ENCODE measurements around the gene AUP1.

AUP1 gene

DNA sequence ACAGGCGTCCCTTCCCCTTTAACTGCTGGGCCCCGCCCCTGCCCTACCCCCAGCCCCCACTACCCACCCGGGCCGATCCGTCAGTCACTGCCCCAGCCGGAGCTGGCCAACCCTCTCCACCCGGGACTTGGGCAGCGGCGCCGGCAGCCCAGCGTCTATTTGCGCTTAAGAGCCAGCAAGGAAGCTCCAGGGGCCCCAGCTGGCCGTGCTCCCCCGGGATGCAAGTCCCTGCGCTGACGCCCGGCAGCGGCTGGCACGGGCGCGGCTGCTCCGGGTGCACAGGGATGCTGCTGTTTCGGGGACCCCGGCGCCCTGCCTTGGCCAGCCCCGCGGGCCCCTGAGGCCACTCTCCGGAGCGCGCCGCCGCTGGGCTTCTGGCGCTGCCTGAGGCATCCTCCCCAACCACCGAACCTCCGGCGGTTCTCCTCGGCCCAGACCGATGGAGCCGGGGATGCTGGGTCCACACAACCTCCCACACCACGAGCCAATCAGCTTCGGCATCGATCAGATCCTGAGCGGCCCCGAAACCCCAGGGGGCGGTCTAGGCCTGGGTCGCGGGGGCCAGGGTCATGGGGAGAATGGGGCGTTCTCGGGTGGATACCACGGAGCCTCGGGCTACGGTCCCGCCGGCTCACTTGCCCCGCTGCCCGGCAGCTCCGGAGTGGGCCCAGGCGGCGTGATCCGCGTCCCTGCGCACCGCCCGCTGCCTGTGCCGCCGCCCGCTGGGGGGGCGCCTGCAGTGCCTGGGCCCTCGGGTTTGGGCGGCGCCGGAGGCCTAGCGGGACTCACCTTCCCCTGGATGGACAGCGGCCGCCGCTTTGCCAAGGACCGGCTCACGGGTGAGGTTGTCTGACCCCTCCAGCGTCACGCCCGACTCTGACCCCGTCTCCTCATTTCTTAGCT, 14.9 kb downstream of the AUP1 start, which contains the start of gene TLX2:
TSS of gene TLX2 (plus strand) at position 83 of the 903 bp plus-strand sequence. CDS start at position 440, 357 bp downstream.
- peak within 1 kb of the TSS; percentile 58 for H3K4me3 ChIP-seq (ENCODE audit: insufficient read depth, low read depth, low read length, poor library complexity, severe bottlenecking)
- no peak for DNase-seq
- peaks cover 55% of the 10 kb centered on the region for H3K27me3 ChIP-seq (replicated peaks; ENCODE audit: control insufficient read depth, insufficient read depth, low read length, poor library complexity, severe bottlenecking)
- H3K27ac ChIP-seq (ENCODE audit: insufficient read depth, low read length, poor library complexity, severe bottlenecking): no peak within 1 kb of the TSS
- H3K9me3 ChIP-seq (ENCODE audit: control insufficient read depth, low read length): no peaks in the 10 kb centered on the region
- H3K36me3 ChIP-seq (ENCODE audit: control insufficient read depth, insufficient read depth, low read length): no peaks in the 10 kb centered on the region
- peaks cover 36% of the 10 kb centered on the region for H3K4me1 ChIP-seq (ENCODE audit: control insufficient read depth, insufficient read depth, low read length, poor library complexity, severe bottlenecking)

- peak overlapping the region; percentile 58 for H3K4me3 ChIP-seq (ENCODE audit: insufficient read depth, low read depth, low read length, poor library complexity, severe bottlenecking)
- H3K4me1 ChIP-seq (ENCODE audit: control insufficient read depth, insufficient read depth, low read length, poor library complexity, severe bottlenecking): peaks cover 36% of the 10 kb centered on the region
- no peaks in the 10 kb centered on the region for H3K36me3 ChIP-seq (ENCODE audit: control insufficient read depth, insufficient read depth, low read length)
- H3K9me3 ChIP-seq (ENCODE audit: control insufficient read depth, low read length): no peaks in the 10 kb centered on the region
- peaks cover 47% of the 10 kb centered on the region for H3K27me3 ChIP-seq (replicated peaks; ENCODE audit: control insufficient read depth, insufficient read depth, low read length, poor library complexity, severe bottlenecking)
- DNase-seq: no peak
- H3K27ac ChIP-seq (ENCODE audit: insufficient read depth, low read length, poor library complexity, severe bottlenecking): no peak overlapping the region
Measured at GRCh38 chr2:74513605-74514367, 15.7 kb downstream of the AUP1 start.

GRCh38 chr2:74512744-74513604, 16.5 kb downstream of the AUP1 start:
- Histone ChIP-seq H3K4me3 (ENCODE audit: insufficient read depth, low read depth, low read length, poor library complexity, severe bottlenecking) (no peak overlapping the region), H3K27ac (ENCODE audit: insufficient read depth, low read length, poor library complexity, severe bottlenecking) (no peak overlapping the region), H3K4me1 (ENCODE audit: control insufficient read depth, insufficient read depth, low read length, poor library complexity, severe bottlenecking) (peaks cover 39% of the 10 kb centered on the region), H3K27me3 (replicated peaks; ENCODE audit: control insufficient read depth, insufficient read depth, low read length, poor library complexity, severe bottlenecking) (peaks cover 41% of the 10 kb centered on the region), H3K9me3 (ENCODE audit: control insufficient read depth, low read length) (no peaks in the 10 kb centered on the region), H3K36me3 (ENCODE audit: control insufficient read depth, insufficient read depth, low read length) (no peaks in the 10 kb centered on the region)
- DNase-seq: no peak

DNA sequence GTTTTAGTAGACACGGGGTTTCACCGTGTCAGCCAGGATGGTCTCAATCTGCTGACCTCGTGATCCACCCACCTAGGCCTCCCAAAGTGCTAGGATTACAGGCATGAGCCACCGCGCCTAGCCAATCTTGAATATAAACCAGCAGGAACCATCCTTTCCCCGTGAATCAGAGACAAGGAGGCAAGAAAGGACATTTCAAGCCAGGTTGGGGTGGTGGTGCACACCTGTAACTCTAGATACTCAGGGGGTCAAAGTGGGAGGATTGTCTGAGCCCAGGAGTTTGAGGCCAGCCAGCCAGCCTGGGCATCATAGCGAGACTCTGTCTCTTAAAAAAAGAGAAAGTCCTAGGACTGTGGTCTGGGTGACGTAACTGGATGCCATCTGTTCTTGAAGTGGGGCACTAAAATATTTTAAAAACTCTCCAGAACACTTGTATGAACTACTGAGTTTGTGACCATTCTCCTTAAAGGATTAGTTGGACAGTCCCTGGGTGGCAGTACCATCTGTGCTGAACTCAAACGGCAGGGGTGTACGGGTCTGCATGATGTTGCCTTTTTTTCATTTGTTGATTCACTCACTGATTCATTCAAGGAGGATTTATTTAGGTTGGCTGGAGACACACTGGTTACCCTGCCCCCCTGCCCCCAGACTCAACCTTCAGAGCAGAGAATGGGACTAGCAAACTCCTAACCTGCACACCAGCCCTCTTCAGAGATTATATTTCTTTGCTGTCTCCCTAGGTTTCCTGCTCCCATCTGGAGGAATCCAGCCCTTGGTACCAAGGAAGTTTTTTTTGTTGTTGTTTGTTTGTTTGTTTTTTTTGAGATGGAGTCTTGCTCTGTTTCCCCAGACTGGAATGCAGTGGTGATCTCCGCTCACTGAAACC, 18.2 kb downstream of the AUP1 start:
- no peaks in the 10 kb centered on the region for H3K36me3 ChIP-seq (ENCODE audit: control insufficient read depth, insufficient read depth, low read length)
- peaks cover 26% of the 10 kb centered on the region for H3K27me3 ChIP-seq (replicated peaks; ENCODE audit: control insufficient read depth, insufficient read depth, low read length, poor library complexity, severe bottlenecking)
- DNase-seq: no peak
- H3K27ac ChIP-seq (ENCODE audit: insufficient read depth, low read length, poor library complexity, severe bottlenecking): no peak overlapping the region
- H3K4me1 ChIP-seq (ENCODE audit: control insufficient read depth, insufficient read depth, low read length, poor library complexity, severe bottlenecking): peaks cover 46% of the 10 kb centered on the region
- H3K9me3 ChIP-seq (ENCODE audit: control insufficient read depth, low read length): no peaks in the 10 kb centered on the region
- H3K4me3 ChIP-seq (ENCODE audit: insufficient read depth, low read depth, low read length, poor library complexity, severe bottlenecking): no peak overlapping the region

GRCh38 chr2:74510272-74510671, 19.2 kb downstream of the AUP1 start:
- peaks cover 38% of the 10 kb centered on the region for H3K4me1 ChIP-seq (ENCODE audit: control insufficient read depth, insufficient read depth, low read length, poor library complexity, severe bottlenecking)

GRCh38 chr2:74507926-74508520, 21.5 kb downstream of the AUP1 start:
- Histone ChIP-seq H3K9me3 (ENCODE audit: control insufficient read depth, low read length) (no peaks in the 10 kb centered on the region), H3K36me3 (ENCODE audit: control insufficient read depth, insufficient read depth, low read length) (peaks cover 15% of the 10 kb centered on the region), H3K4me3 (ENCODE audit: insufficient read depth, low read depth, low read length, poor library complexity, severe bottlenecking) (peak overlapping the region; percentile 99), H3K4me1 (ENCODE audit: control insufficient read depth, insufficient read depth, low read length, poor library complexity, severe bottlenecking) (peaks cover 25% of the 10 kb centered on the region), H3K27ac (ENCODE audit: insufficient read depth, low read length, poor library complexity, severe bottlenecking) (peak overlapping the region; percentile 97), H3K27me3 (replicated peaks; ENCODE audit: control insufficient read depth, insufficient read depth, low read length, poor library complexity, severe bottlenecking) (peaks cover 11% of the 10 kb centered on the region)
- DNase-seq: no peak

More at GRCh38 chr2:74510272-74510671, 19.2 kb downstream of the AUP1 start:
- H3K9me3 ChIP-seq (ENCODE audit: control insufficient read depth, low read length): no peaks in the 10 kb centered on the region
- H3K36me3 ChIP-seq (ENCODE audit: control insufficient read depth, insufficient read depth, low read length): peaks cover 8% of the 10 kb centered on the region
- H3K27ac ChIP-seq (ENCODE audit: insufficient read depth, low read length, poor library complexity, severe bottlenecking): no peak overlapping the region
- no peak for DNase-seq
- H3K27me3 ChIP-seq (replicated peaks; ENCODE audit: control insufficient read depth, insufficient read depth, low read length, poor library complexity, severe bottlenecking): peaks cover 15% of the 10 kb centered on the region
- no peak overlapping the region for H3K4me3 ChIP-seq (ENCODE audit: insufficient read depth, low read depth, low read length, poor library complexity, severe bottlenecking)

DNA sequence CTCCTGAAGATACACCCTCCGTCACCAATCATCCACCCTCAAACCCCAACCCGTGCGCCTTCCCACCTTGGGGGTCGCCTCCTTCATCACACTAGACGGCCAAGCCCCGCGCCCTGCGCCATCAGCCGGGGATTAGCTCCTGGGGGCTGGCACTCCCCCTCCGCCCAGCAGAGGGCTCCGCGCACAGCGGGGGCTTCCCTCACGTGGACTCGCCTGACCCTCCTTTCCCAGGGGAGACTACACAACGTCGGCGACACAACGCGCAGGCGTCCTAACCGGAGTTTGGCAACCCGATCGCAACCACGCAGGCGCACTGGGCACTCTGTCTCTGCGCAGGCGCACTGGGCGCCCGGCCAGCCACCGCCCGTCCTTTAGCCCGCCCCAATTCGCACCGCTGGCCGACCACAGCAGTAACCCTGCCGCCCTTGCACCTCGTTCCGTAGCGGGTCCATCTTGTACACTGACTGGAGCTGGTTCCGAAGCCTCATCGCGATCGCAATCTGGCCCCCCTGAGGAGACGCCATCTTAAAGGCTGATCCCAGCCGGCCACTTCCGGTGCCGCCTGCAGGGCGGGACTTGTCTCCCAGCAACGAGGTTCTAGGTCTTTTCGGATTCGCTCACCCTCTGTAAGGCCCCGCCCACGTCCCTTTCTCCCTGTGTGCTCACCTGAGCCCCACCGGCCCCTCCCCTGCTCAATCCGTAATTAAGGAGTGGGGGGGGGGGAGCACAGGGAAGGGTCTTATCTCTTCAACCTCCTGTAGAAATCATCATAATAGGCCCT, 22.2 kb downstream of the AUP1 start, which contains the start of gene PCGF1:
TSS of gene PCGF1 (minus strand) at position 551 of the 781 bp plus-strand sequence. CDS start at position 524, 27 bp downstream.
- peaks cover 15% of the 10 kb centered on the region for H3K36me3 ChIP-seq (ENCODE audit: control insufficient read depth, insufficient read depth, low read length)
- DNase-seq: peak; percentile 94 to 97 (median 96)
- H3K27ac ChIP-seq (ENCODE audit: insufficient read depth, low read length, poor library complexity, severe bottlenecking): peak within 1 kb of the TSS; percentile 97
- H3K9me3 ChIP-seq (ENCODE audit: control insufficient read depth, low read length): no peaks in the 10 kb centered on the region
- H3K27me3 ChIP-seq (replicated peaks; ENCODE audit: control insufficient read depth, insufficient read depth, low read length, poor library complexity, severe bottlenecking): peaks cover 18% of the 10 kb centered on the region
- H3K4me3 ChIP-seq (ENCODE audit: insufficient read depth, low read depth, low read length, poor library complexity, severe bottlenecking): peak within 1 kb of the TSS; percentile 99
- H3K4me1 ChIP-seq (ENCODE audit: control insufficient read depth, insufficient read depth, low read length, poor library complexity, severe bottlenecking): peaks cover 31% of the 10 kb centered on the region

DNA sequence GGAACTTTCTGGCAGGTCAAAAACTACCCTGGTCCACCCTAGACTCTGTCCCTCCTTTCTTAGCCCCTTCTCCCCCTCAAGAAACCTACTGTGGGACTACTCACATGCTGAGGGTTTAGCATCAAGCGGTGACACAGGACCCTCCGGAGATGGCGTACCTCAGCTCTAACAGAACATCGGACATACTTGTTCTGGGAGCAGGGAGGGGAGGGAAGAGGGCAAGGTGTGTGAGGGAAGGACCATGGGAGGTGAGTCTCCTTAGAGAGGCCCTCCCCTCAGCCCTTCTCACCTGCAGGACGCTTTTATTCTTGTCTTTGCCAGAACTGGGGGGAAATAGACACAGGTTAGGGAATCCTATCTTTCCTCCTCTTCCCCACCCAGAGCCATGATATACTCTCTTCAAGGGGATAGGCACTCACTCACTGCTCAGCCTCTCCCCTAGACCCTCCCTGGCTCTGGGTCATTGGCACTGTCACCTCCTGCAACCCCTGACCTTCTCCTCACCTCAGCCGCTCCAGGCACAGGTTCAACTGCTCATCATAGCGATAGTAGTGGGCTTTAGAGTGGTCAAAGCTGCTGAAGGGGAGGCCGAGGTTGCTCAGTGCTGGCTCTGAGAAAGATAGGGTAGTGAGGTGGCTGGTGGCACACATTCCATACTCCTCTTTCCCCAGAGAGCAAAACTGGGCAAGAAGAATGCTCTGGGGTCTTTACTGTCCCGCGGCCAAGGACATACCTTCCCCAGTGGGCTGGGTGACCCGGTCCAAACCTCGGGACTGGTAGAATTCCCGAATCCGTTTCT, 23.9 kb downstream of the AUP1 start:
- H3K27ac ChIP-seq (ENCODE audit: insufficient read depth, low read length, poor library complexity, severe bottlenecking): no peak overlapping the region
- peaks cover 15% of the 10 kb centered on the region for H3K36me3 ChIP-seq (ENCODE audit: control insufficient read depth, insufficient read depth, low read length)
- peaks cover 32% of the 10 kb centered on the region for H3K27me3 ChIP-seq (replicated peaks; ENCODE audit: control insufficient read depth, insufficient read depth, low read length, poor library complexity, severe bottlenecking)
- H3K4me3 ChIP-seq (ENCODE audit: insufficient read depth, low read depth, low read length, poor library complexity, severe bottlenecking): no peak overlapping the region
- DNase-seq: no peak
- peaks cover 31% of the 10 kb centered on the region for H3K4me1 ChIP-seq (ENCODE audit: control insufficient read depth, insufficient read depth, low read length, poor library complexity, severe bottlenecking)
- H3K9me3 ChIP-seq (ENCODE audit: control insufficient read depth, low read length): no peaks in the 10 kb centered on the region
